ENCODE measurements around the gene EML2.

The EML2 gene

GRCh38 chr19:45638930-45639729 lies at the start of gene EML2 (continued):
- TF ChIP-seq EGR2 (tag by site-specific recombination; IDR thresholded peaks at IDR 0.05; ENCODE audit: low read depth) = no peak
- TF ChIP-seq ELK4 (IDR thresholded peaks at IDR 0.05; ENCODE audit: borderline replicate concordance, low read depth, low read length) = no peak
- peak; percentile 98 for TF ChIP-seq ZNF768 (tag by site-specific recombination; IDR thresholded peaks at IDR 0.05)
- peak; percentile 49; the same call in 1 of the 2 replicates for TF ChIP-seq ZNF580 (tag by site-specific recombination; IDR thresholded peaks at IDR 0.05)
- TF ChIP-seq HOXC10 (CRISPR knock-in tag; IDR thresholded peaks at IDR 0.05) = no peak
- no peak for TF ChIP-seq ZNF433 (tag by site-specific recombination; IDR thresholded peaks at IDR 0.05; ENCODE audit: low read depth)
- TF ChIP-seq ZSCAN4 (tag by site-specific recombination; IDR thresholded peaks at IDR 0.05) = no peak
- no peak for TF ChIP-seq ZNF146 (tag by site-specific recombination; IDR thresholded peaks at IDR 0.05)
- TF ChIP-seq ZNF157 (tag by site-specific recombination; IDR thresholded peaks at IDR 0.05) = no peak
- 0 out of 2 replicates have a peak, but pooled peaks have one; percentile 29 for TF ChIP-seq ZNF24 (tag by site-specific recombination; IDR thresholded peaks at IDR 0.05)
- TF ChIP-seq MYNN (tag by site-specific recombination; IDR thresholded peaks at IDR 0.05; ENCODE audit: borderline replicate concordance) = no peak
- TF ChIP-seq ZNF660 (tag by site-specific recombination; IDR thresholded peaks at IDR 0.05) = no peak
- TF ChIP-seq ZFP3 (tag by site-specific recombination; IDR thresholded peaks at IDR 0.05; ENCODE audit: low read depth) = no peak
- no peak for TF ChIP-seq ZNF169 (tag by site-specific recombination; IDR thresholded peaks at IDR 0.05)
- no peak for TF ChIP-seq ZNF112 (tag by site-specific recombination; IDR thresholded peaks at IDR 0.05)
- peak; percentile 57; the same call in 1 of the 2 replicates for TF ChIP-seq ZNF2 (tag by site-specific recombination; IDR thresholded peaks at IDR 0.05)
- no peak for TF ChIP-seq REPIN1 (tag by site-specific recombination; IDR thresholded peaks at IDR 0.05; ENCODE audit: low read depth)
- no peak for TF ChIP-seq ZNF596 (tag by site-specific recombination; IDR thresholded peaks at IDR 0.05)
- TF ChIP-seq ZSCAN5A (tag by site-specific recombination; IDR thresholded peaks at IDR 0.05) = no peak
- no peak for TF ChIP-seq ZNF280C (tag by site-specific recombination; IDR thresholded peaks at IDR 0.05)
- no peak for TF ChIP-seq TRIM28 (IDR thresholded peaks at IDR 0.05; ENCODE audit: borderline replicate concordance, low read length)
- TF ChIP-seq ZNF266 (tag by site-specific recombination; IDR thresholded peaks at IDR 0.05; ENCODE audit: low read depth) = no peak
- no peak for TF ChIP-seq MEIS1 (CRISPR knock-in tag; IDR thresholded peaks at IDR 0.05; ENCODE audit: borderline replicate concordance)
- TF ChIP-seq ZNF664 (tag by site-specific recombination; IDR thresholded peaks at IDR 0.05) = no peak
- TF ChIP-seq PATZ1 (tag by site-specific recombination; IDR thresholded peaks at IDR 0.05) = no peak; the same call in 1 of the 2 replicates
- peak; percentile 93 for TF ChIP-seq KLF9 (tag by site-specific recombination; IDR thresholded peaks at IDR 0.05; ENCODE audit: low read depth)
- no peak for TF ChIP-seq ZNF571 (tag by site-specific recombination; IDR thresholded peaks at IDR 0.05)
- TF ChIP-seq ZNF280D (tag by site-specific recombination; IDR thresholded peaks at IDR 0.05) = no peak
